ENCODE measurements around the gene KIF22. TPM values are rescaled to one million over a fixed set of nuclear protein-coding genes. Genes with fewer than 3 reads are reported as not detected.
"Not testable (repeated sequence)": the region's sequence is repeated elsewhere in the genome, so short reads cannot be mapped to it uniquely, and the experiment has no call there.

The KIF22 gene
- total and polyA plus RNA-seq, 8 donors, result 11.1 to 229 (median 51.6) TPM

DNA sequence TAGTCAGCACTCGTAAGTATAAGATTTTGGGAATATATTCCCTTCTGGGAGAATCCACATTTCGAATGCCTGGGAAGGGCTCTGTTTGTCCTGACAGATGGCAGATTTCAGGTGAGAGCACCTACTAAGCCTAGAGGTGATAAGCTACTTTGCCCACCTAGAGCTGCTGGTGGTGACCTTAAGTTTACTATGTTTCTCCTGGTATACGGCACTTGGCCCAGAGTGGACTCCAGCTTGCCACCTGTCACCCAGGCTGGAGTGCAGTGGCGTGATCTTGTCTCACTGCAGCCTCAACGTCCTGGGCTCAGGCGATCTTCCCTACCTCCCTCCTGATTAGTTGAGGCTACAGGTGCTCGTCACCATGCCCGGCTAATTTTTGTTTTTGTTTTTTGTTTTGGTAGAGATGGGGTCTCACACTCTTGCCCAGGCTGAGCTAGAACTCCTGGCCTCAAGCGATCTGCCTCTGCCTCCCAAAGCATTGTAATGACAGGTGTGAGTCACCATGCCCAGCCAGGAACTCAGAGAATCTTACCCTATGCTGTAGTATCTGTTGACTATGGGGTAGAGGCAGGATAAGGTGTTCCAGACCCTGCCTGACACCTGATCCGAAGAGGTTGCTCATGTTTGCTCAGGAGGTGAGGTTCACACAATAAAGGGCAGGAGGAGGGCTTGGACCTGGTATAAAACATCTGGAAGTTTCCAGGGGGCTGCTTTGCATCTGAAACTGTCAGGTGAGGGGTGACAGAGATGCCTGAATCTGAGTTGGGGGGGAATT is 12.8 kb upstream of the KIF22 start, which contains the start of gene ZG16:
TSS of gene ZG16 (plus strand) at position 681 of the 775 bp plus-strand sequence. CDS start 1,011 bp downstream, outside the sequence.
- intact Hi-C loops (cut with DNase I; ENCODE audit: low total_unique reads), result loop anchor here (5.0 kb wide), 1 partner anchor 50 kb away; no protein-coding TSS in a partner anchor
- Histone ChIP-seq H3K4me1 (no peaks in the 10 kb centered on the region), H3K9me3 (no peaks in the 10 kb centered on the region), H3K27ac (no peak within 1 kb of the TSS), H3K27me3 (peaks cover 0 to 14% (median 0%) of the 10 kb centered on the region in 3 donors), H3K36me3 (no peaks in the 10 kb centered on the region), H3K4me3 (no peak within 1 kb of the TSS)
- 74 to 85% (median 77%) methylated on average over 9 to 10 of the region's 10 CpGs for WGBS, 5 donors
- TF ChIP-seq POLR2AphosphoS5 (IDR thresholded peaks at IDR 0.05) (no peak), POLR2A (IDR thresholded peaks at IDR 0.05) (no peak), EP300 (IDR thresholded peaks at IDR 0.05) (no peak)
- TF ChIP-seq, protein P1, sequence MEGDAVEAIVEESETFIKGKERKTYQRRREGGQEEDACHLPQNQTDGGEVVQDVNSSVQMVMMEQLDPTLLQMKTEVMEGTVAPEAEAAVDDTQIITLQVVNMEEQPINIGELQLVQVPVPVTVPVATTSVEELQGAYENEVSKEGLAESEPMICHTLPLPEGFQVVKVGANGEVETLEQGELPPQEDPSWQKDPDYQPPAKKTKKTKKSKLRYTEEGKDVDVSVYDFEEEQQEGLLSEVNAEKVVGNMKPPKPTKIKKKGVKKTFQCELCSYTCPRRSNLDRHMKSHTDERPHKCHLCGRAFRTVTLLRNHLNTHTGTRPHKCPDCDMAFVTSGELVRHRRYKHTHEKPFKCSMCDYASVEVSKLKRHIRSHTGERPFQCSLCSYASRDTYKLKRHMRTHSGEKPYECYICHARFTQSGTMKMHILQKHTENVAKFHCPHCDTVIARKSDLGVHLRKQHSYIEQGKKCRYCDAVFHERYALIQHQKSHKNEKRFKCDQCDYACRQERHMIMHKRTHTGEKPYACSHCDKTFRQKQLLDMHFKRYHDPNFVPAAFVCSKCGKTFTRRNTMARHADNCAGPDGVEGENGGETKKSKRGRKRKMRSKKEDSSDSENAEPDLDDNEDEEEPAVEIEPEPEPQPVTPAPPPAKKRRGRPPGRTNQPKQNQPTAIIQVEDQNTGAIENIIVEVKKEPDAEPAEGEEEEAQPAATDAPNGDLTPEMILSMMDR (IDR thresholded peaks at IDR 0.05), result no peak
- DNase-seq, result no peak

DNA sequence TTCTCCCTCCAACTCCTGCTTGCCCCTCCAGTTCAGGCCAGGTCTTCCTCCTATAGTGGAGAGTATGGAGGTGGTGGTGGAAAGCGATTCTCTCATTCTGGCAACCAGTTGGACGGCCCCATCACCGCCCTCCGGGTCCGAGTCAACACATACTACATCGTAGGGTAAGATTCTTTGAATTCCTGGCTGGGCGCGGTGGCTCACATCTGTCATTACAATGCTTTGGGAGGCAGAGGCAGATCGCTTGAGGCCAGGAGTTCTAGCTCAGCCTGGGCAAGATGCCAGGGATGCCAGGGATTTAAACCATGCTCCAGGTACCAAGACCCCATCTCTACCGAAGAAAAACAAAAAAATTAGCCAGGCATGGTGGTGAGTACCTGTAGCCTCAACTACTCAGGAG is 11.1 kb upstream of the KIF22 start:
- no peaks in the 10 kb centered on the region for H3K9me3 ChIP-seq
- no peaks in the 10 kb centered on the region for H3K36me3 ChIP-seq
- DNase-seq, result no peak
- peaks cover 0 to 14% (median 0%) of the 10 kb centered on the region in 3 donors for H3K27me3 ChIP-seq
- no peak overlapping the region for H3K4me3 ChIP-seq
- WGBS, 5 donors, result 35 to 62% (median 51%) methylated on average over 10 of the region's 10 CpGs
- no peak for TF ChIP-seq POLR2A (IDR thresholded peaks at IDR 0.05)
- TF ChIP-seq POLR2AphosphoS5 (IDR thresholded peaks at IDR 0.05), result no peak
- TF ChIP-seq, protein P1 (IDR thresholded peaks at IDR 0.05), result no peak
- no peak for TF ChIP-seq EP300 (IDR thresholded peaks at IDR 0.05)
- H3K27ac ChIP-seq, result no peak overlapping the region
- no peaks in the 10 kb centered on the region for H3K4me1 ChIP-seq
- intact Hi-C loops (cut with DNase I; ENCODE audit: low total_unique reads), result loop anchor here (5.0 kb wide), 1 partner anchor 52 kb away; no protein-coding TSS in a partner anchor

DNA sequence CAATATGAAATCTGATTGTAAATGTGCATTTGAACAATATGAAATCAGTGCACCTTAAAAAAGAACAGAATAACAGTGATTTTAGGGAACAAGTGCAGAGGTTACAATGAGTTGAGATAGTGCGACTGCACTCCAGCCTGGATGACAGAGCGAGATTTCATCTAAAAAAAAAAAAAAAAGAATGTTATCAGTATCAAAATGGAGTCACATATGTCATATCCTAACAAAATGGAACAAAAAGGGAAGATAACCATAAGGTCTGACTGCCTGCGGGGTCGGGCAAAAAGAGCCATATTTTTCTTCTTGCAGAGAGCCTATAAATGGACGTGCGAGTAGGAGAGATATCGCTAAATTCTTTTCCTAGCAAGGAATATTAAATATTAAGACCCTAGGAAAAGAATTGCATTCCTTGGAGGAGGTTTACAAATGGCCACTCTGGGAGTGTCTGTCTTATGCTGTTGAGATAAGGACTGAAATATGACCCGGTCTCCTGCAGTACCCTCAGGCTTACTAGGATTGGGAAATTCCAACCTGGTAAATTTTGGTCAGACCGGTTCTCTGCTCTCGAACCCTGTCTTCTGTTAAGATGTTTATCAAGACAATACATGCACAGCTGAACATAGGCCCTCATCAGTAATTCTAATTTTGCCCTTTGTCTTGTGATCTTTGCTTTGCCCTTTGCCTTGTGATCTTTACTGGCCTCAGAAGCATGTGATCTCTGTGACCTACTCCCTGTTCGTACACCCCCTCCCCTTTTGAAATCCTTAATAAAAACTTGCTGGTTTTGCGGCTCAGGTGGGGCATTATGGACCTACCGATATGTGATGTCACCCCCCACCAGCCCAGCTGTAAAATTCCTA is 7.2 kb upstream of the KIF22 start:
- peaks cover 0 to 11% (median 10%) of the 10 kb centered on the region in 4 donors for H3K4me1 ChIP-seq
- 59 to 65% (median 63%) methylated on average over 13 of the region's 13 CpGs for WGBS, 5 donors
- intact Hi-C loops (cut with DNase I; ENCODE audit: low total_unique reads), result not testable (repeated sequence)

DNA sequence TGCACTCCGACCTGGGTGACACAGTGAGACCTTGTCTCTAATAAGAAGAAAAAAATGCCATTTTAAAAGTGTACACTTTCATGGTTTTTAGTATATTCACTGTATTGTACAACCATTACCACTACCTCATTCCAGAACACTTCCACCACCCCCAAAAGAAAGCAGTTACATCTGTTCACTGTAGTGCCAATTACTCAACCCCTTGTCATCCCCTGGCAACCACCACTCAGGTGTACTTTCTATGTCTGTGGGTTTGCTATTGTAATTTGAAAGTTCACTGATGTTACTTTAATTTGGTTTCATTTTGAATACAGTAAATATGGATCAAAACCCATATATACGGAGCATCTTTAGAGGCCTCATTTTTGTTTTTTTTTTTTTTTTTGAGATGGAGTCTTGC is 6.4 kb upstream of the KIF22 start:
- WGBS, 5 donors, result 89 to 95% (median 94%) methylated on average over 2 of the region's 2 CpGs
- H3K4me3 ChIP-seq, result no peak overlapping the region
- peaks cover 0 to 11% (median 10%) of the 10 kb centered on the region in 4 donors for H3K4me1 ChIP-seq
- intact Hi-C loops (cut with DNase I; ENCODE audit: low total_unique reads), result no loop called here
- H3K9me3 ChIP-seq, result no peaks in the 10 kb centered on the region
- H3K27me3 ChIP-seq, result peaks cover 0 to 13% (median 0%) of the 10 kb centered on the region in 3 donors
- no peak for DNase-seq
- H3K27ac ChIP-seq, result no peak overlapping the region
- no peaks in the 10 kb centered on the region for H3K36me3 ChIP-seq
- TF ChIP-seq EP300 (IDR thresholded peaks at IDR 0.05) (no peak), POLR2A (IDR thresholded peaks at IDR 0.05) (no peak), POLR2AphosphoS5 (IDR thresholded peaks at IDR 0.05) (no peak)
- TF ChIP-seq, protein P1 (IDR thresholded peaks at IDR 0.05), result no peak

More for the DNA sequence above, 7.2 kb upstream of the KIF22 start:
- H3K4me3 ChIP-seq, H3K9me3 ChIP-seq, H3K27ac ChIP-seq, DNase-seq, H3K36me3 ChIP-seq: not testable (repeated sequence)
- peaks cover 0 to 14% (median 0%) of the 10 kb centered on the region in 3 donors for H3K27me3 ChIP-seq
